Measurements from ENCODE around the gene SMG5.

DNA sequence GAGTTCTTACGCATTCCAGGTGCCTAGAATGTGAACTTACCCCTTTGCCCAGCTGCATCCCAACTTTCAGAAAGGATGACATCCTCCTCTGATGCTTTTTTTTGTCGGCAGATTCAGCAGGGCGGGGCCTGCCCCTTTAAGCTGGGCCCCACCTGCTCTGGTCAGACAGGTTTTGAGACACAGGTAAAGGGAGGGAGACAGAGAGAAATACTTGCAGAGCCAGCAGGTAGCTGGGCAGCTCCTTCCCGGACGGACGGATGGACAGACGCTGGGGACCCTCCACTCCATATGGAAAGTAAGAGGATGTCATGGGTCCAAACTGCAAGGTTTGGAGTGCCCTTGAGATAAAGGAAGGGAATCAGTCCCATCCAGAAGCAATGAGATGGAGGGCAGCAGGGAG lies 1.5 kb upstream of the SMG5 start, which contains the start of gene TMEM79:
- TF ChIP-seq, protein P1, sequence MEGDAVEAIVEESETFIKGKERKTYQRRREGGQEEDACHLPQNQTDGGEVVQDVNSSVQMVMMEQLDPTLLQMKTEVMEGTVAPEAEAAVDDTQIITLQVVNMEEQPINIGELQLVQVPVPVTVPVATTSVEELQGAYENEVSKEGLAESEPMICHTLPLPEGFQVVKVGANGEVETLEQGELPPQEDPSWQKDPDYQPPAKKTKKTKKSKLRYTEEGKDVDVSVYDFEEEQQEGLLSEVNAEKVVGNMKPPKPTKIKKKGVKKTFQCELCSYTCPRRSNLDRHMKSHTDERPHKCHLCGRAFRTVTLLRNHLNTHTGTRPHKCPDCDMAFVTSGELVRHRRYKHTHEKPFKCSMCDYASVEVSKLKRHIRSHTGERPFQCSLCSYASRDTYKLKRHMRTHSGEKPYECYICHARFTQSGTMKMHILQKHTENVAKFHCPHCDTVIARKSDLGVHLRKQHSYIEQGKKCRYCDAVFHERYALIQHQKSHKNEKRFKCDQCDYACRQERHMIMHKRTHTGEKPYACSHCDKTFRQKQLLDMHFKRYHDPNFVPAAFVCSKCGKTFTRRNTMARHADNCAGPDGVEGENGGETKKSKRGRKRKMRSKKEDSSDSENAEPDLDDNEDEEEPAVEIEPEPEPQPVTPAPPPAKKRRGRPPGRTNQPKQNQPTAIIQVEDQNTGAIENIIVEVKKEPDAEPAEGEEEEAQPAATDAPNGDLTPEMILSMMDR (IDR thresholded peaks at IDR 0.05) = no peak
- TF ChIP-seq, protein P2, sequence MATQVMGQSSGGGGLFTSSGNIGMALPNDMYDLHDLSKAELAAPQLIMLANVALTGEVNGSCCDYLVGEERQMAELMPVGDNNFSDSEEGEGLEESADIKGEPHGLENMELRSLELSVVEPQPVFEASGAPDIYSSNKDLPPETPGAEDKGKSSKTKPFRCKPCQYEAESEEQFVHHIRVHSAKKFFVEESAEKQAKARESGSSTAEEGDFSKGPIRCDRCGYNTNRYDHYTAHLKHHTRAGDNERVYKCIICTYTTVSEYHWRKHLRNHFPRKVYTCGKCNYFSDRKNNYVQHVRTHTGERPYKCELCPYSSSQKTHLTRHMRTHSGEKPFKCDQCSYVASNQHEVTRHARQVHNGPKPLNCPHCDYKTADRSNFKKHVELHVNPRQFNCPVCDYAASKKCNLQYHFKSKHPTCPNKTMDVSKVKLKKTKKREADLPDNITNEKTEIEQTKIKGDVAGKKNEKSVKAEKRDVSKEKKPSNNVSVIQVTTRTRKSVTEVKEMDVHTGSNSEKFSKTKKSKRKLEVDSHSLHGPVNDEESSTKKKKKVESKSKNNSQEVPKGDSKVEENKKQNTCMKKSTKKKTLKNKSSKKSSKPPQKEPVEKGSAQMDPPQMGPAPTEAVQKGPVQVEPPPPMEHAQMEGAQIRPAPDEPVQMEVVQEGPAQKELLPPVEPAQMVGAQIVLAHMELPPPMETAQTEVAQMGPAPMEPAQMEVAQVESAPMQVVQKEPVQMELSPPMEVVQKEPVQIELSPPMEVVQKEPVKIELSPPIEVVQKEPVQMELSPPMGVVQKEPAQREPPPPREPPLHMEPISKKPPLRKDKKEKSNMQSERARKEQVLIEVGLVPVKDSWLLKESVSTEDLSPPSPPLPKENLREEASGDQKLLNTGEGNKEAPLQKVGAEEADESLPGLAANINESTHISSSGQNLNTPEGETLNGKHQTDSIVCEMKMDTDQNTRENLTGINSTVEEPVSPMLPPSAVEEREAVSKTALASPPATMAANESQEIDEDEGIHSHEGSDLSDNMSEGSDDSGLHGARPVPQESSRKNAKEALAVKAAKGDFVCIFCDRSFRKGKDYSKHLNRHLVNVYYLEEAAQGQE (IDR thresholded peaks at IDR 0.05; ENCODE audit: insufficient read depth in 1 of 2, low read depth in 2 of 2, low read length in 1 of 2) = no peak
